Activated CD8-positive, alpha-beta memory T cell treated with anti-CD3 and anti-CD28 coated beads, Interleukin-2, amount 50 U/mL, for 24 hours (primary cell): ENCODE results near the gene HMG20A.

ENCODE experiments used
- DNase-seq: peaks from one replicate; pipeline ENCODE4 v3.0.0-alpha.2; 2020; ENCODE audit errors: extremely low read depth

Gene HMG20A

DNA sequence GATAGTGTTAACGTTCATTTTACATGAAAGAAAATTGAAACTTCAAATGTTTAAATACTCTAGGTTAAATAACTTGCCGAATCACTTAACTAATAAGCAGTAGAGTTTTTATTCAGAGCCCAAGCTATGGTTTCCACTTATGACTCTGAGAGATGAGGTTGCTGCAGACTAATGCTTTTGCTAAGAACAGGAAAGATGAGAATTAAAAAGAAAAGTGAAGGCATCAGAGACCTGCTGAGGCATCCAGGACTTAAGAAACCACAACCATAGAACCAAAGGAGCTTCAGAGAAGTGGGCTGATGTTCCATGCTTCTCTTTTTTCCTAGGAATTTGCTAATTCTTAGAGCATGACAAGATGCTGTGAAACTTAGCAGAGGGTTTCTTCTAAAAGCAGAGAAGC lies 9.5 kb downstream of the HMG20A start:
- DNase-seq = no peak

DNA sequence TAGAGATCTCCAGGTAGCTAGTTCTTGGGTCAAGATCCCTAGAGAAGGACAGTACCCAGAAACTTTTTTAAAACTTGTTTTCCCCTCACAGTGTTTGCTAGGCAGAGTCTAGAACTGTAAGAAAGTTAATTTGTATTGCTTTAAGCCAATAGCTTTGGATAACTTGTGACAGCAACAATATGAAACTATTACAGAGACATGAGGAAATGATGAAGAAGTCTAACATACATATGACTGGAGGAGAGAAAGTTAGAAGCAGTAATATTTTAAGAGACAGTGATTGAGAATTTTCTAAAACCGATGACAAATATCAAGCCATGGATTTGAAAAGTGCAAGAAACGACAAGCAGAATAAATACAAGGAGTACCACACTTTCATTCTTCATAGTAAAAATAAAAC lies 10.0 kb downstream of the HMG20A start:
- DNase-seq = no peak

DNA sequence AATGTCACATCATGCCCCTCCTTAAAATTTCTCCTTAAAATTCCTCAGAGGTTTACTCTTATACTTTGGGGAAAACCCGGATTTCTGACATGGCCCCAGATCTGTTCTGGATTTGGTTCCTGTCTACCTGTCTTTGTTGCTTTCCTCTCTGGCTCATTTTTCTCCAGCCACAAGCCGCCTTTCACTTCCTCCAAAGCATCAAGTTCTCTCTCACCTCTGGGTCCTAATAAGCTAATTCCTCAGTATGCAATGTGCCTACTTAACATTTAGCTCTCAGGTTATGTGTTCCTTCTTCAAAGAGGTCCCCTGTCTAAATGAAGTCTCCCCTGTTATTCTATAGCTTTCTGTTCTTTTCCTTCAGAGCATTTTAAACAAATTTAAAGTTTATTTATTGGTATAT lies 16.1 kb downstream of the HMG20A start:
- no peak for DNase-seq

DNA sequence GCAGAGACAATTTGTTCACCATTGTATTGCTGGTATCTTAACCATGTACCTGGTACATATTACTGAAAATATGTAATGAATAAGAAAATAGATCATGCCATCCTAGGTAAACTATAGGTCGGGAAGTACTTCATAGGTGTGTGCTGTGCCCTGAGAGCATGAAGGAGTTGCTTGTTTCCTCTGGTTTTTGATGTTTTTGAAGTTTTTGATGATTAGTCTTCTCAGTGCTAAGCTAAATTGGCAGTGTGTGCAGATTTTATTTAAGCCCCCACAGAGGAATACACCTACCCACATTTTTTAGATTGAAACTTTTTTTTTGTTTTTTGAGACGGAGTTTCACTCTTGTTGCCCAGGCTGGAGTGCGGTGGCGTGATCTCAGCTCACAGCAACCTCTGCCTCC lies 16.6 kb downstream of the HMG20A start:
- no peak for DNase-seq

DNA sequence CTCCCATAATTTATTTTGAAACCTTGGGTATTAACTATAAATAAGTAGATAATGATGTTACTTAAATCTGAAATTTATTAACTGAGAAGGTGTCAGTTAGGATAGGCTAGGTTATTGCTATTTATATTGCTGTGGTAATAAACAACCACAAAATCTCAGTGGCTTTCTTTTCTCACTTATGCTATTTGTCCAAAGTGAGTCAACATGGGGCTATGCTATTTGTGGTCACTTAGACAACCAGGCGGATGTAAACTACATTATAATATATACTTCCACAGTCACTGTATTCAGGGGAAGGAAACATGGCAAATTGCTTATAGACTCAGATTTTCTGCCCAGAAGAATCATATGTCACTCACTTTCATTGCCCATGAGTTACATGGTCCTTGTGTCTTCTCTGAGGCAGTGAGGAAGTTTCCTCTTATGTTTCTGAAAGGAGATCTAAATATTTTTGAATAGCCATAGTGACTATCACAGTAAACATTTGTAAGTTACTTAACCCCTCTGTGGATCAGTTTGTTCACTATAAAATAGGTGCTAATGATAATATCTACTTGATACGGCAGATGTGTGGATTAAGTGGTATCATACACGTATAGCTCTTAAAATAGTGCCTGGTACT lies 19.8 kb downstream of the HMG20A start:
- no peak for DNase-seq

DNA sequence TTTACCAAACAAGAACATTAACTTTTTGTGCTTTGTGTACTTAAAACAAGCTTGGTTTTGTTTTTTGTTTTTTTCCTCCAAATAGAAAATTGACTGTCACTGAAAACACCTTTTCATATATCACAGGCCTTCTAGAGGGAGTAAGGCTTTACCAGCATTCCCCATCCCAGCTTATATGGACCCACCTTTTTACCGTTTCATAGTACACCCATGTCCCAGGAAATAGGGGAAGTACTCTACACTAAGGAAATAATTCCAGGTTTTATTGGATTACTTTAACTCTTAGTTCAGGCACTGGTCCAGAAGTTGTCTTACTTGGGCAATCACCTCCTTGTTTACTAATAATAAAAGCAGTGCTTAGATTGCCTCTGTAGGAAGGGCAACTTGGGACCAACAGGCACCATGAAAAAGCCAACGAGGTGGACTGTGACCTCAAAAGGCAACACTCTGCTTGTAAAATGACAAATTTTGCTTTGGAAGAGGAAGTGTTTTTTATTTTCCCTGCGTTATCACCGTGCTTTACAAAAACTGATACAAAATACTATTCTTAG lies 26.2 kb downstream of the HMG20A start:
- no peak for DNase-seq

DNA sequence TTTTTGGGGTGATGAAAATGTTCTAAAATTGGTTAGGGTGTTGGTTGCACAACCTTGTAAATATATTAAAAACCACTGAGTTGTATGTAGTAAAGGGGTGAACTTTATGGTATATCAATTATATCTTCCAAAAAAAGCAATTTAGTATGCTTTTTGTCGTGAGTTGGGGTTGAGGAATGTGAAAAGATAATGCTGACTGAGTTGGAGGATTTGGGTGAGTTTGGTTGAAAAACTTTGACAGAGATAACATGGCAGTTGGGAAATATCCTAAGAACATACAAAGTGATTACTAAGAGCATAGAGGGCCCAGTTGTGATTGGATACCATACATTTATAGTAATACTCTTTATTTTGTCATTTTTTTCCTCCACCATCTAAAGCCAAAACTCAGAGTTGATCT lies 33.6 kb downstream of the HMG20A start:
- DNase-seq = no peak

DNA sequence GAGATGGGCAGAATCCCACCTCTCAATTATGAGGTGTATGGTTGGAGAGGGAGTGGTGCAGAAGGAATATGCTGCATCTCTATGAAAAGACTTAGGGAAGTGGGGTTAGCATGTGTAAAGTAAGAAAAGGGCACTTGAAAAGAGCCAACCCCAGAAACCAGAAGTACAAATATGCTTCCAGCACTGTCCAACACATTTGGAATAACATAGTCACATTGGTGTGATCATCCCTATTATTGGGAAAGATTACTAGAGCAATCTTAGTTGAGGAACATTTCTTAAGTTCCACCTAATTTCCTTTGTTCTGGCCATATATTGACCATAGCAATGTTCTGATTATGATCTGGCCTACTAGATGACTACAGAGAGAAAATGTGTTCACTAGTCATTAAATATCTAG lies 34.3 kb downstream of the HMG20A start:
- DNase-seq = no peak

DNA sequence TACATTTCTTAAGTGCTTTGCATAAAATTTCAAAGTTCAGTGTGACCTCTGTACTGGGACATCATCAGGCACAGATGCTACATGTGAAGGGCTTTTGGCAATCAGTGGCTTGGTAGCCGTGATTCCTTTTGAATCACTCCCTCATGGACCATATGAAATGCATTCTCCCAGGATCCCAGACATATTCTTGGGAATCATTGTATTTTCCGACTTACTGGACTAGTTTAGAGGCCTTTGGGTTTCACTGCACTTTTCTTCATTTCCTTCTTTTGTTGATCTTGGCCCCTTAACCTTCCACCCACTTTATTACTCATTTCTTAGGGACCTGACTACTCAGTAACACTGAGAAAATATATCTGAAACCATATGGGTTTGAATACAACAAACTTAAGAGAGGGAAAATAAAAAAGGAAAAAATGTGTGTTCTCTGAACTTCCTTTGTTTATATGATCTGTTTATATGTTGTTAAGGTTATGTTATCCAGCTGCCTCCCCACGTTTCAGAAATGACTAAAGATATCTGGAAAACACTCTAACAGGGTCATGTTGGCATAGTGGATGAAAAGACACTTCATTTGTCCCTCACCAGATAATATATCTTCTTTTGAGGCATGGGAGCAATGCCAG lies 35.1 kb downstream of the HMG20A start:
- DNase-seq = no peak

DNA sequence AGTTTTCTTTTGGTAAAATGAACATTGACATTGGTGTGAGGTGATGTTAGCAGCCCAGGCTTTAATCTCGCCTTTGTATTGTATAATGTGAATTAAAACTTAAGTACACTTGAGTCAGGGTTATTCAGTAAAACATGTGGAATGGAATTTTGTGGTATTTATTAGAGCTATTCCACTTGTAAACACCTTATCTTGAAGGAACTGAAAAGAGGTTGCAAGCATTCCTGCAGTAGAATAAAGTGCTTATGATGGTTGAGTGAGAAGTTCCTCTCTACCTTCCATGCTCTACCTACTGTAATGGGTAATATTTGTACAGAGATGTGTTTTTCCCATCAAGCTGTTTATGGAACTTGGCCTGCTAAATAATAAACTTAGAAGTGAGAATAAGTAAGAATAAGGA lies 36.1 kb downstream of the HMG20A start:
- DNase-seq = no peak

DNA sequence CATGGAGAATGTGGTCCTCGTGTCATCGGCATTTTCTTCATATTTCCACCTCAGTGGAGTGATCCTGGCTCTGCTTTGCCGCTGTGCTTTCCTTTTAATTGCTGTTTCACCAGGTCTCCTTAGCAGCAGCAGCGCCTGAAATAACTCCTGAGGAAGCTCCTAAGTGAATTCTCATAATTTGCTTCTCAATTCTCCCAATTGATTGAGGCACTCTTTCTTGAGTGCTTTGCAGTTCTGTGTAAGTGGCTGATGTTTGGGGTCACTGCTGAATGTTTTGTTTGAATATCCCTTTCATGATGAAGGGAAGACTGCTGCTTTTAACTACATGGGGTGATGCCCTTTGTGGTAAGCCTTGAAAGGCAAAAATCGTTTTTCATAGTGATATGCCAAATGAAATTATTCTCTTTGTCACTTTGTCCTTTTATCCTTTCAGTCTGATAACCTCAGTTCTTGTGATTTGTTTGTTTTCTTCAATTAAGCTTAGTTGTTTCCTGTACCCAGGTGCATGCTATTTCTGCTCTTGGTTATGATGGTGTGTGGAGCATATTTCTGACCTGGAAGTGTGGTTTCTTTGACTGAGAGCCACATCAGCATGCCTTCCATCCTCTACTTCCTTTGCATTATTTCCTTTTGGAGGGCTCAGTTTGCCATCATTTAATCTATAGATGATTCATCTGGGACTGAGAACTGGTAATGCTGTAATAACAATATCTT lies 36.7 kb downstream of the HMG20A start:
- DNase-seq = no peak

DNA sequence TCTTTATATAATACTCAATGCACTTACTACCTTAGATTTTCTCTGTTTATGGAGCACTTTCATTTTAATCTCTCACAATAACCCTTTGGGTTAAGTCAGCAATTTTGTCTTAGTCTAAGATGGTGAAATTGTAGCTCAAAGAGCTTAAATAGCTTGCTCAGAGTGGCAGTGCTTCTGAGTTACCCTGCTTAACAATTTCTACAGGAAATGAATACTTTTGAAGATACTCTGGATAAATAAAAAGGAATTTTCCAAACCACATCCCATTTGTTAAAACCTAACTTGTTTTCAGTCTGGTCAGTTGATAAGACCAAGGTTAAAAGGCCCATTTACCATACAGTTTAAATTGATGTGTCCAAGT lies 37.2 kb downstream of the HMG20A start:
- no peak for DNase-seq

DNA sequence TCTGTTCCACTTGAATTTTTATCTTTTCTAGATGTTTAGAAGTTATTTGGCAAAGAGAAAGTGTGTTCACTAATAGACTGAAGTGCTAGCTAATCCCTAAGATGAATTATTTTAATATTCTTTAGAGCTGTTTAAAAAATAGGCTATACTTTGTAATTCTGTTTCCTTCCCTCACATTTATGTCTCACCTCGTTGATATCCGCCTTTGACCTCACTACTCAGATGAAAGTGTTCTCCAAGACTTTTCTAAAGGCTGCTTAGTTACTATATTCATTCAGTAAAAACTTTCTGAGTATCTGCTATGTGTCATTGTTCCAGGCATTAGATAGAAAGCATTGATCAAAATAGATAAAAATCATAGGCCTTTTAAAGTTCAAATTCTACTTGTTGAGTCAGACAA lies 38.3 kb downstream of the HMG20A start:
- no peak for DNase-seq

DNA sequence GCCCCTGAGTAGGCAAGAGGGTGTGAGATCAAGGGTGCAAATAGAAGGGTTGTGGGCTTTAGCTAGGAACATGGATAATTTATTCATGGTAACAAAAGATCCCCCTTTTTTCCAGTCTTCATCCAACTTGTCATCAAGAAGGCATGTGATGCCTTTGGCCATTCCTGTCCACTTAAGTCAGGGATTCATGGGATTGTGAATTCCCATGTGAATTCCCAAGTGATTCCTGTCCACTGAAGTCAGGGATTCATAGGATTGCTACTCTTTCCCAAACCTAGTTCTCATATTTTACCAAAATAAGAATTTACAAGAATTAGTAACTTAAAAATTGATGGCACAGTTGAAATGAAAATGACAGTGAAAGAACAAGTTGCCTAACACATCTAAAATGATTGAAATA lies 40.8 kb downstream of the HMG20A start:
- no peak for DNase-seq

DNA sequence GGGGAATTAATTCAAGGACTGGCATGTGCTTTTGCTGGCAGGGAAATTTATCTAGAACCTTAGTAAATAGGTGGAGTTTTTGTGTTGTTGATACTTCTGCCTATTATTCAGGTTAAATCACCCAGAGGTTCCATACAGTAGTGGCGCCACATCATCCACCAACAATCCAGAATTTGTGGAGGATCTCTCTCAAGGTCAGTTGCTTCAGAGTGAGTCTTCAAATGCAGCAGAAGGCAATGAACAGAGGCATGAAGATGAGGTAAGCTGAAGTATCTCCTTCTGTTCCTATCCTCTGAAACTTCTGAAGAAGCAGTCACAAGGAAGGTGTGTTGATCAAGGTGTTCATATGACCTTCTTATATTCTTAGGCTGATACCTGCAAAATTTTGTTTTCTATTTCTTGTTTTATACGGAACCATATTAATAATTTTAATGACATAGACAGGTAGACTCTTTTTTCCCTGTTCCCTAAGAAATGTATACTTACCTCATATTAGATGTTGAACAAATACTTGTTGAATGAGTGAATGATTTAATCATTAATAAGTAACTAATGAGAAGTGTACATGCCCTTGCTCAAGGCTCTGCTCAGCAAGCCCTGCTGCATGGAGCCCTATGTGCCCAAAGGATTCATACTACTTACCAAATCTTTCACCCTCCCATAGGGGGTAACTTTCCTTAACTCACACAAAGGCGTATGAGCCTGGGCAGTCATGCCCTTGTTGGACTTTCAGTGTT lies 43.6 kb downstream of the HMG20A start:
- no peak for DNase-seq

DNA sequence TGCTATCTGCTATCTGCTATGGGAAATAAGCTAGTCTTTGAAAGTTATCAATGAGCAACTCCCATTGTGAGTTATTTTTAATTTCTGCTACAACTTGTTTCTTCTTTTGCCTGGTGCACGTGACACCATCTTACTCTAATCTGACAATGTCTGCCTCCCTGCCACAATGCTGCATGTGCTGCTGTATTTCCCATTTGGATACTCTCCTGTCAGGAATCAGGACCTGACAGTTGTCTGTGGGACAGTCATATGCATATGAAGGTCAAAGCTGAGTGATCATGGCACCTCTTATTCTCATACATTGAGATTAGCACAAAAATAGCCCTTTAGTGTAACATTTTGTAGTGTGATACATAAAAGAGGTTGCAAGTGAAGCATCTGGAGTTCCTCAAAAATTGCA lies 45.8 kb downstream of the HMG20A start:
- DNase-seq = no peak

DNA sequence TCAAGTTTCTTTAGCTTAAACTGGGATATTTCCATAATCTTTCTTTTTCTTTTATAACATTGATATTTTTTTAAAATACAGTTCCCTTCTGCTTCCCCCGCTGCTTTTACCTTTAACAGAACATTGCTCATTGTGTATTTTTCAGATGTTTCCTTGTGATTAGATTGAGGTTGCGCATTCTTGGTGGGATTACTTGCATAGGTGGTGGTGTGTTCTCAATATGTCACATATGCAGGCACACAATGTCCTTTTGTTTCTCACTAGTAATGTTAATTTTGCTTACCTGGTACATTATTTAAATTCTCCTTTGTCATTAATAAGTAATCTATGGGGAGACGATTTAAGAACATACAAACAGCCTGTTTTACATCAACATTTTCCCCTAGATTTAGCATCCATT lies 48.2 kb downstream of the HMG20A start:
- DNase-seq = no peak

DNA sequence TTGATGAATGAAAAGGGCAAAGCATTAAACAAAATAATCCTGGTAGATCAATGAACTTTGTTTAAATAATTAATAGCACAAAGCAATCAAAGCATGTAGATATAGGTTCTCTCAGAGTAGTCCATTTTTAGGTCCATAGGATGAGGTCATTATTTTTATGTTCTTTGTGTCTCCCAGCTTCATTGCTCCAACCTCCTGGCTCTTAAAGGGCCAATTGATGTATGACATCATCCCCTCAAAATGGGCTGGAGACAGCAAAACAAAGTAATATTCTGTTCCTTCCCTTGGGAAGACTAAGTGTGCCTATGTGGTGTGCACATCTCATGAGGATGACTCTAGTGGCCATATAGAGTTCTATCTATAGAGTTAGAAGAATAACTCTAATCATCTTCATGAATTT lies 49.5 kb downstream of the HMG20A start:
- DNase-seq = no peak

DNA sequence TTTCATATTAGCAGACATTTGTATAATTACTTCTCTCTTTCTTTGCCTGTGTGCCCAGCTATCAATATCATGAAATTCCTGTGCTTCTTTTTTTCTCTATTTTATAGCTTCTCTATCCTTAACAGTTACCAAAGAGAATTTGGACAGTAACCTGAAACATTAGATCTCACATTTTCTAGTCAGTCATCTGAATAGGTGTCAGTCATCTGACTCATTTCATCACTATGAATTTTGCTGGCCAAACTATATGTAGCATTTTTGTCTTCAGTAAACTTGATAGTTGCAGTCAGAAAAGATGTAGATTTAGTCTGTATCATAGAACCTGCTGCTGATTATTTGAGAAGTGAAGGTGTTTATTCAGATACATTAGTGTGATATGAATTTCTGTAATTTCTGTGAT lies 52.6 kb downstream of the HMG20A start:
- no peak for DNase-seq

DNA sequence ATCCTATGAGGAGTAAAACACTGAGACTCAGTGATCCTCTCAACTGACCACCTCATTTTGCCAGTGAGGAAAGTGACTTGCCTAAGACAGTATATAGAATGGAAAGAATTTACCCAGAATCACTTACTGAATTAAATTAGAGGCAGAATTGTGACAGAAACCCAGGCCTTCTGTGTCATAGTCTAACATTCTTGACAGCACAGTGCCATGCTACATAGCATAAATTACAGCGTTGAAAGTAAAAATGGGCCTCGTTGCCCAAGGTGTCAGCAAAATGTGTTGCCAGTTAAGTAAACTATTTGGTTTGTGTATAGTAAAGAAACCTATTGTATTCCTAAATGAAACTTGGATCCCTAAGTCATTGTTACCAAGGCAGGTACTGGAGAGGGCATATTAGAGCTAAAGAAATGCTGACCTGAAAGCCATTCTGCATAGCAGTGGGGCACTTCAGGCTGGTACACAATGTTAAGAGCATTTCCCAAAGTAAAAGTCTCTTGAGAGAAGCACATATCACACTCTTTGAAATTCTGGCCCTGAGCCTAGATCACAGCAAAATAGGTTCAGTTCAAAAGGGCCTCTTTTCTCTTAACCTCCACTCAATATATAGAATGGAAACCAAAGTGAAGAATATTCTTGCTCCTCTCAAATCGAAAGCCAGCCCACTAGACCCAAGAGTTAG lies 53.8 kb downstream of the HMG20A start:
- DNase-seq = no peak

DNA sequence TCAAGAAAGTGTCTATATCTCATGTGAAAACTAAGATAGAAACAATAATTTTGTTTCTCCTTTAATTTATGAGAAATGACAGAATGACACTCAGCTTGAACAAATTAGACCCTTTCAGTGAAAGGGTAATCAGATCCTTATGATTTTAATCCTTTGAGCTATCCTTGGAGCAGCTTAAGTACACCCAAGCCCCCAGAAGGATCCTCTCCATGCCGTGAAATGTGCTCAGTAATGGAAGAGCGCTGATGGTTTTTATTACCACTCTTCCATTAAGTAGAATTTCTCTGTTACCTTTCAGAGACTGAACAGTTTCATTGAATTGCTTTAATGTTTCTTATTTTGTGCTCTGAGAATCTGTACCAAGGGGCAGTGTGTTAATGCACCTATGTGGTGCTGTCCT lies 54.3 kb downstream of the HMG20A start:
- no peak for DNase-seq

DNA sequence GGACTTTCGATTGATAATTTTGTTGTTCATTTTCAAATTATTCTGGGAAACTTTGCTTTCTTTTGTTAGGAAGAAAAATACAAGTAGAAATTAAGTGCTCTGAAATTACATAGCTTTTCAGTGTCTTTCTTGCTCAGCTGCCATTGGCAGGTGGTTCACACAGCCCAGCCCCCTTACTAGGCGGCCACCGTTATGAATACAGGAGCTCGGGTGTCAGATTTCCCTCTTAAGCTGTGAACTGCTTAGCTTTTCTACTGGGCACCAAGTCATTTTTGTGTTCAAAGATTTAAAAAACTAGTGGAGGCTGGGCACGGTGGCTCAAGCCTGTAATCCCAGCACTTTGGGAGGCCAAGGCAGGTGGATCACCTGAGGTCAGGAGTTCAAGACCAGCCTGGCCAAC lies 55.2 kb downstream of the HMG20A start:
- DNase-seq = no peak
